Natural killer cell treated with Interleukin-12 subunit alpha and Interleukin-12 subunit beta and Interleukin-15 and Interleukin-18, amount 100 ng/mL, for 72 hours (primary cell): Measurements from ENCODE around the gene GJC1. TPM values are rescaled to one million over a fixed set of nuclear protein-coding genes. Genes with fewer than 3 reads are reported as not detected.
"Not testable (repeated sequence)": the region's sequence is repeated elsewhere in the genome, so short reads cannot be mapped to it uniquely, and the experiment has no call there.

ENCODE experiments used
- ATAC-seq, 2 donors: fragments of 150-1000 bp; cut with Tn5 transposase in 1 of 2; sonication (Bioruptor Pico), chemical (Tn5 transposase) in 1 of 2; 2 replicates each; pipeline ENCODE4 v1.10.0; 2021
- DNase-seq: peaks from one replicate; pipeline ENCODE4 v3.0.0; 2022; ENCODE audit warnings: low spot score
- H3K27ac Mint-ChIP-seq, 2 donors: 1 replicate in 1 of 2; 2 replicates in 1 of 2; pipeline ENCODE4 v1.8.0; 2022; ENCODE audit warnings: mixed read lengths in 2 of 2, mild to moderate bottlenecking in 1 of 2, moderate library complexity in 1 of 2
- H3K27me3 Mint-ChIP-seq, 2 donors: 1 replicate in 1 of 2; 2 replicates in 1 of 2; pipeline ENCODE4 v1.8.0; 2022; ENCODE audit warnings: mixed read lengths in 2 of 2
- H3K36me3 Mint-ChIP-seq: one replicate; pipeline ENCODE4 v1.8.0; 2022; ENCODE audit warnings: mixed read lengths
- H3K4me1 Mint-ChIP-seq, 2 donors: 1 replicate in 1 of 2; 2 replicates in 1 of 2; pipeline ENCODE4 v1.8.0; 2022; ENCODE audit warnings: low read depth in 2 of 2, mixed read lengths in 2 of 2, mild to moderate bottlenecking in 1 of 2
- H3K4me3 Mint-ChIP-seq: one replicate; pipeline ENCODE4 v1.8.0; 2022; ENCODE audit warnings: mixed read lengths
- H3K9me3 Mint-ChIP-seq: 2 replicates; pipeline ENCODE4 v1.8.0; 2022; ENCODE audit warnings: mixed read lengths
- total RNA-seq, 2 donors: library from RNA; stranded (reverse); gene quantifications; one replicate each; pipeline ENCODE4 v1.2.3, GENCODE V29; 2022

The GJC1 gene
- total RNA-seq, 2 donors from 2014 or later, result 1.4 to 2.5 TPM

- H3K4me1 Mint-ChIP-seq, result peaks cover 7 to 8% of the 10 kb centered on the region in 2 donors
- H3K4me3 Mint-ChIP-seq, result peak overlapping the region; percentile 56
- no peak overlapping the region for H3K27ac Mint-ChIP-seq
- no peaks in the 10 kb centered on the region for H3K9me3 Mint-ChIP-seq
- ATAC-seq (peak; percentile 37 to 59), DNase-seq (no peak)
- peaks cover 34 to 44% of the 10 kb centered on the region in 2 donors for H3K27me3 Mint-ChIP-seq
- peaks cover 6% of the 10 kb centered on the region for H3K36me3 Mint-ChIP-seq
Observed at GRCh38 chr17:44830359-44831288, 537 bp upstream of the GJC1 start.

DNA sequence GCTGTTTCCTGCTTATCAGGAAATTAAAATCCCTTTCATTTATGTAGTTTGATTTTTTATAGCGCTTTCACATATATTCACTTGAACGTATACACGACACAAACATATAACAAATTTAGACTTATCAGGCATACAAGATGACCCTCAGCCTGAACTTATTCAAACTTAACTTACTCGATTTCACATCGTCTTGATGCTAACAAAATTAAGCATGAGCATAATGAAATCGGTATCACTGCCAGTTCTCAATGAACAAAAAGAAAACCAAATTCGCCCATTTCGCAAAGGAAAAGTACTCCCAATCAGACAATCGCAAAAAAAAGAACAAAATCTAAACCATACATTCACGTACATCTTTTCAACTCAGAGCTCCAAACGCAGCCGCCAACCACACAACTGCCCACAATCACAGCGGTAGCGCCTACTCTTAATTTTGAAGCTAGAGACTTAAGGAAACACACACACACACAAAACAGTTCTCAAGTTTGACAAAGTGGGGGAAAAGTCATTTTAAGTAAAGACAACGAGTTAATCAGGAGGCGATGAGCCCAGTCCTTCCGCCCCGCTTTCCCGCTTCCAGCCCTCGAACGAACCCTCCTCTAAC, 1.1 kb downstream of the GJC1 start:
- H3K27ac Mint-ChIP-seq, result no peak overlapping the region
- peaks cover 6% of the 10 kb centered on the region for H3K36me3 Mint-ChIP-seq
- H3K4me3 Mint-ChIP-seq, result peak overlapping the region; percentile 81
- ATAC-seq (no peak), DNase-seq (no peak)
- H3K27me3 Mint-ChIP-seq, result peaks cover 31 to 44% of the 10 kb centered on the region in 2 donors
- peaks cover 7 to 8% of the 10 kb centered on the region in 2 donors for H3K4me1 Mint-ChIP-seq
- H3K9me3 Mint-ChIP-seq, result no peaks in the 10 kb centered on the region

DNA sequence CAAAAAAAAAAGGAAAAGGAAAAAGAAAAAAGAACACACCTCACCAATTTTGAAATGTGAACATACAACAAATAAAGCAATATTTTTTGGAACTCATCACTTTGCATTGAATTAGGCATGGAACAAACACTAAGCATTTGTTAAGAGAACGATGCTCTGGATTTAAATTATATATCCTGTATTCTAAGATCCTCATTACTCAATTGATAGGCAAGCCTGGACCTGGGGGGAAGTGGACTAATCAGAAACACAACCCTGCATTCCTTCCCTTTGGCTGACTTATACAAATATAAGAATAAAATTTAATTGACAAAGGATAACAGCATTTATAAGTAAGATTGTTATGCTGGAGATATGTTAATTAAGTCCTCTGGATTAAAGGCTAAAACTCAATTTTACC, 2.2 kb downstream of the GJC1 start:
- DNase-seq (no peak), ATAC-seq (no peak)
- no peaks in the 10 kb centered on the region for H3K9me3 Mint-ChIP-seq
- peaks cover 25 to 33% of the 10 kb centered on the region in 2 donors for H3K27me3 Mint-ChIP-seq
- no peak overlapping the region for H3K27ac Mint-ChIP-seq
- H3K4me3 Mint-ChIP-seq, result no peak overlapping the region
- peaks cover 7 to 8% of the 10 kb centered on the region in 2 donors for H3K4me1 Mint-ChIP-seq
- H3K36me3 Mint-ChIP-seq, result peaks cover 6% of the 10 kb centered on the region

- peaks cover 6% of the 10 kb centered on the region for H3K36me3 Mint-ChIP-seq
- ATAC-seq, result no peak
- DNase-seq, result no peak
Observed at GRCh38 chr17:44826123-44826790, 3.8 kb downstream of the GJC1 start.

GRCh38 chr17:44825236-44825635, 4.9 kb downstream of the GJC1 start:
- H3K36me3 Mint-ChIP-seq, ATAC-seq, H3K27ac Mint-ChIP-seq, DNase-seq, H3K9me3 Mint-ChIP-seq, H3K4me3 Mint-ChIP-seq, H3K4me1 Mint-ChIP-seq: not testable (repeated sequence)
- peaks cover 18 to 24% of the 10 kb centered on the region in 2 donors for H3K27me3 Mint-ChIP-seq

More at GRCh38 chr17:44826123-44826790, 3.8 kb downstream of the GJC1 start:
- H3K27me3 Mint-ChIP-seq, result peaks cover 22 to 30% of the 10 kb centered on the region in 2 donors
- H3K4me3 Mint-ChIP-seq, result no peak overlapping the region
- no peaks in the 10 kb centered on the region for H3K9me3 Mint-ChIP-seq
- H3K4me1 Mint-ChIP-seq, result peaks cover 7 to 8% of the 10 kb centered on the region in 2 donors
- no peak overlapping the region for H3K27ac Mint-ChIP-seq

GRCh38 chr17:44820631-44821212, 9.4 kb downstream of the GJC1 start:
- ATAC-seq, result no peak

DNA sequence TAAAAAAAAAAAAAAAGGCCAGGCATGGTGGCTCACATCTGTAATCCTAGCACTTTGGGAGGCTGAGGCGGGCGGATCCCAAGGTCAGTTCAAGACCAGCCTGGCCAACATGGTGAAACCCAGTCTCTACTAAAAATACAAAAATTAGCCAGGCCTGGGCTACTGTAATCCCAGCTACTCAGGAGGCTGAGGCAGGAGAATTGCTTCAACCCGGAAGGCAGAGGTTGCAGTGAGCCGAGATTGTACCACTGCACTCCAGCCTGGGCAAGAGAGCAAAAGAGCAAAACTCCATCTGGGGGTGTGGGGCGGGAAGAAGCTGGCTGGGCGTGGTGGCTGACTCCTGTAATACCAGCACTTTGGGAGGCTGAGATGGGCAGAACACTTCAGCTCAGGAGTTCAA, 11.6 kb downstream of the GJC1 start:
- not testable (repeated sequence) for DNase-seq, H3K36me3 Mint-ChIP-seq, H3K4me3 Mint-ChIP-seq, ATAC-seq, H3K9me3 Mint-ChIP-seq, H3K4me1 Mint-ChIP-seq, H3K27me3 Mint-ChIP-seq, H3K27ac Mint-ChIP-seq

More at GRCh38 chr17:44820631-44821212, 9.4 kb downstream of the GJC1 start:
- Mint-ChIP-seq H3K9me3 (no peaks in the 10 kb centered on the region), H3K36me3 (no peaks in the 10 kb centered on the region), H3K4me1 (no peaks in the 10 kb centered on the region), H3K27ac (no peak overlapping the region), H3K4me3 (no peak overlapping the region), H3K27me3 (no peaks in the 10 kb centered on the region)
- no peak for DNase-seq

DNA sequence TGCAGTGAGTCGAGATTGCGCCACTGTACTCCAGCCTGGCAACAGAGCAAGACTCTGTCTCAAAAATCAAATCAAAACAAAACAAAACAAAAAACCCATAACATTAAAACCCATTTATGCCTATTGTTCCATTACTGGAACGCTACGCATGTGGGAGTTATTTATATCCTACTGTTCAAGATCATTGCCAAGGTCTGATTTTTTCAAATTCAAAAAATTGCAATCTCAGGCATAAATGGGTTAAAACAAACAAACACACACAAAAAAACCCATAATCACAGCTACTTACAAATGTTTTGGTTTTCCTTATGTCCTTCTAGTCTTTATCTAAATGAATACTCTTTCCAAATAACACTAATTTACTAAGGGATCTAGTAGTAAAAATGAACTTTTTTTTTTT, 17.8 kb downstream of the GJC1 start:
- H3K9me3 Mint-ChIP-seq, result no peaks in the 10 kb centered on the region
- H3K27ac Mint-ChIP-seq, result no peak overlapping the region
- no peak overlapping the region for H3K4me3 Mint-ChIP-seq
- no peaks in the 10 kb centered on the region for H3K4me1 Mint-ChIP-seq
- peaks cover 9 to 10% of the 10 kb centered on the region in 2 donors for H3K27me3 Mint-ChIP-seq
- H3K36me3 Mint-ChIP-seq, result no peaks in the 10 kb centered on the region
- DNase-seq, result no peak
- ATAC-seq, result no peak

DNA sequence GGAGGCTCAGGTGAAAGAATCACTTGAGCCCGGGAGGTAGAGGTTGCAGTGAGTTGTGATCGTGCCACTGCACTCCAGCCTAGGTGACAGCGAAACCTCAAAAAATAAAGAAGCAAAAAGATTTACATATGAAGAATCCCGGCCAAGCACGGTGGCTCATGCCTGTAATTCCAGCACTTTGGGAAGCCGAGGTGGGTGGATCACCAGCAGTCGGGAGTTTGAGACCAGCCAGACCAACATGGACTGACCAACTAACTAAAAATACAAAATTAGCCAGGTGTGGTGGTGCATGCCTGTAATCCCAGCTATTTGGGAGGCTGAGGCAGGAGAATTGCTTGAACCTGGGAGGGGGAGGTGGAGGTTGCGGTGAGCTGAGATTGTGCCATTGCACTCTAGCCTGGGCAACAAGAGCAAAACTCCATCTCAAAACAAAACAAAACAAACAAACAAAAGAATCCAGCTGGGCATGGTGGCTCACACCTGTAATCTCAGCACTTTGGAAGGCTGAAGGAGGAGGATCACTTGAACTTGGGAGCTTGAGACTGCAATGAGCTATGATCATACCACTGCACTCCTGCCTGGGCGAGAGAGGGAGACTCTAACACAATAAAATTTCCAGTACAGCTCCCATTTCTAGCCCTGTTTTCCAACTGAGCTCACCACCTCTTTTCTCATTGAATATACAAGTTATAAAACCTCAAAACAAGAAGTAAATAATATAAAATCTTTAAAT, 21.3 kb downstream of the GJC1 start:
- H3K9me3 Mint-ChIP-seq, H3K4me3 Mint-ChIP-seq, DNase-seq, H3K36me3 Mint-ChIP-seq, H3K27ac Mint-ChIP-seq, ATAC-seq, H3K4me1 Mint-ChIP-seq: not testable (repeated sequence)
- H3K27me3 Mint-ChIP-seq, result peaks cover 11 to 21% of the 10 kb centered on the region in 2 donors

- Mint-ChIP-seq H3K9me3 (no peaks in the 10 kb centered on the region), H3K27me3 (peaks cover 11 to 20% of the 10 kb centered on the region in 2 donors), H3K27ac (no peak overlapping the region), H3K4me1 (no peaks in the 10 kb centered on the region), H3K4me3 (no peak overlapping the region), H3K36me3 (no peaks in the 10 kb centered on the region)
- ATAC-seq, result no peak
- no peak for DNase-seq
Observed at GRCh38 chr17:44808156-44808555, 21.9 kb downstream of the GJC1 start.

GRCh38 chr17:44807817-44808155, 22.3 kb downstream of the GJC1 start:
- Mint-ChIP-seq H3K27ac (no peak overlapping the region), H3K36me3 (no peaks in the 10 kb centered on the region), H3K27me3 (peaks cover 7 to 17% of the 10 kb centered on the region in 2 donors), H3K4me3 (no peak overlapping the region), H3K9me3 (no peaks in the 10 kb centered on the region), H3K4me1 (no peaks in the 10 kb centered on the region)
- ATAC-seq (no peak), DNase-seq (no peak)

GRCh38 chr17:44807093-44807816, 22.8 kb downstream of the GJC1 start:
- Mint-ChIP-seq H3K4me1 (no peaks in the 10 kb centered on the region), H3K9me3 (no peaks in the 10 kb centered on the region), H3K27me3 (peaks cover 7 to 15% of the 10 kb centered on the region in 2 donors), H3K4me3 (no peak overlapping the region), H3K36me3 (no peaks in the 10 kb centered on the region), H3K27ac (no peak overlapping the region)
- ATAC-seq (no peak), DNase-seq (no peak)
